ENCODE results near the gene TNFRSF19.

Gene TNFRSF19

DNA sequence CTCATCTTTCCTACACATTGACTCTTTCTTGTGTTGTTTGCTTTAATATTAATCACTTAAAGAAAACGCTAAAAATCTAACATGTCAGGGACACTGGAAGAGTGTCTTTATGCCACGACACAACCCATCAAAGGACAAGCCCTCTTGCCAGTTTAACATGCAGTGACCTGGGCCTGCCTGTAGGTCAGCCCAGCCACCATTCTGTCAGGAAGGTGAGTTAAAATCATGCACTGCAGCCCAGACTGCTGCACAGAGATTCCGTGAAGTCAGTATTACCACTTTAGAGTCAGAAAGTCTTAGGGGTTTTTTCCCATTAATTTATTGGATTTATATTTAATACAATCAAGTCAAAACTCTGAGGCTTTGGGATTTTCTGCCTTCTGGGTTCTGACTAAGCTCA is 58.0 kb downstream of the TNFRSF19 start:
- Histone ChIP-seq H3K27ac (no peak overlapping the region), H3K4me1 (no peaks in the 10 kb centered on the region)
- no peak for TF ChIP-seq Cebpa-rat (IDR thresholded peaks at IDR 0.05)

DNA sequence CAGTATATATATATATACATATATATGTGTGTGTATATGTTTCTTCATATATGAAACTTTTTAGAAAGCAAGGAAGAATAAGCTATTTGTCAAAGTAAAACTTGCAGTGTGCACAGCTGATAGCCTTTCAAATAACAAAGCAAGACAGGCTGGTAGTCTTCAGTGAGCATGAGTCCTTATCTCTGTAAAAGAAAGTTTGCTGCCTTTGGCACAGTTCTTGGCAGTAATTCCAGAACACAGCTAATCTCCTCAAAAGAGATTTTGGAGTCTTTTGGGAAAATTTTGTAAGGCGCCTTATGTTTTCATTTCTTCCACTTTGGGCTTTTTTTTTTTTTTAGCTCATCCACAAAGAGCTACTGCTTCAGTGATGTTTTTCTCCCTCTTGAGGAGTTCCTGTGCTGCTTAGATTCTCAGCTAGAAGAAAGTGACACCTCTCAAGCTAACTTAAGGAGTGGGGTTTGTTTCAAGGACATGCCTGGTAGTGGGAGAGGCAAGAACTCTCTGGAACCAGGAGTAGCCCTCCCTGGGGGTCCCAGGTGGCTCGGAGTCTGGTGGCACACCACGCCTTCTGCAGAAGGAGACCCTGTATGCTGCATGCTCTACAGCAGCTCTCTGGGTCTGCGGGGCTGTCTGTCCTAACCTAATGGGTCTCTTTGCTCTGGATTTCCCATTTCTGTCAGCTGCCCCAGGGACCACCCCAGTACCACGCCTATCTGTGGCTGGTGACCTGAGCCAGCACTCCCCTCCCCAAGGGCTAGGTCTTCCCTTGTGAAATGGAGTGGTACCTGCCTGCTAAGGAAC is 58.8 kb downstream of the TNFRSF19 start:
- no peaks in the 10 kb centered on the region for H3K4me1 ChIP-seq
- H3K4me3 ChIP-seq: no peak overlapping the region
- no peaks in the 10 kb centered on the region for H3K27me3 ChIP-seq
- no peak for TF ChIP-seq Cebpa-rat (IDR thresholded peaks at IDR 0.05)
- no peak overlapping the region for H3K9ac ChIP-seq
- no peaks in the 10 kb centered on the region for H4K20me1 ChIP-seq
- H3K36me3 ChIP-seq: no peaks in the 10 kb centered on the region
- no peak overlapping the region for H3K27ac ChIP-seq
- peaks cover 0 to 2% (median 0%) of the 10 kb centered on the region in 11 experiments; a peak in 1 of 22 replicates for H3K9me3 ChIP-seq (replicated peaks in 1 of 11)
- no peak overlapping the region for H3K4me2 ChIP-seq

More for the DNA sequence above, 58.0 kb downstream of the TNFRSF19 start:
- no peaks in the 10 kb centered on the region for H3K27me3 ChIP-seq
- H3K9me3 ChIP-seq (replicated peaks in 1 of 11): peaks cover 0 to 9% (median 0%) of the 10 kb centered on the region in 11 experiments; a peak in 2 of 22 replicates
- H3K36me3 ChIP-seq: no peaks in the 10 kb centered on the region
- no peak overlapping the region for H3K9ac ChIP-seq
- H4K20me1 ChIP-seq: no peaks in the 10 kb centered on the region
- no peak overlapping the region for H3K4me3 ChIP-seq
- no peak overlapping the region for H3K4me2 ChIP-seq

DNA sequence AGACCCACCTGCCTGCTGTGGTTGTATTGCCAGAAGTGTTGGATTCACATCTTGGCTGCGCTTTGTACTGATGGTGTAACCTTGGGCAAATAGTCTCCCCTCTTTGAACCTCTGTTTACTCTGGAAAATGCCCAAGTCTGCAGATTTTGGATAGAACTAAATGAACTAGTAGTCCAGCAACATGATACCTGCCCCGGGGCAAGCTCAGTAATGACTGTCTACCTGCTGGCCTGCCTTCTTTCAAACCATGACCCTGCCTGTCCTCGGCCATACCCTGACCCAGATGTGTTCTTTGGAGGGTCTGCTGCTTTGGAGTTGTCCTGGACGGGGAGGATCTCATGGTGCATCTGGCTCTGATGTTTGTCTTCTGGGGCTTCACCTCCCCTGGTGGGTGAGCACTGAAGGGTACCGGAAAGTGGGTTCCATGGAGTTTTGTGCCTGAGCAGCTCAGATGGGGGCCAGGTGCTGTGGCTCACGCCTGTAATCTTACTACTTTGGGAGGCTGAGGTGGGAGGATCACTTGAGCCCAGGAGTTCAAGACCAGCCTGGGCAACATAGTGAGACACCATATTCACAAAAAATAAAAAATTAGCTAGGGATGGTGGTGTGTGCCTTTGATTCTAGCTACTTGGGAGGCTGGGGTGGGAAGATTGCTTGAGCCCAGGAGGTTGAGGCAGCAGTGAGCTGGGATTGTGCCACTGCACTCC is 59.5 kb downstream of the TNFRSF19 start:
- no peaks in the 10 kb centered on the region for H4K20me1 ChIP-seq
- H3K36me3 ChIP-seq: no peaks in the 10 kb centered on the region
- no peak overlapping the region for H3K27ac ChIP-seq
- H3K4me2 ChIP-seq: no peak overlapping the region
- H3K4me3 ChIP-seq: no peak overlapping the region
- H3K27me3 ChIP-seq: no peaks in the 10 kb centered on the region
- no peak overlapping the region for H3K9ac ChIP-seq
- no peak for TF ChIP-seq Cebpa-rat (IDR thresholded peaks at IDR 0.05)
- H3K9me3 ChIP-seq (replicated peaks in 1 of 11): no peaks in the 10 kb centered on the region; a peak in 1 of 22 replicates
- H3K4me1 ChIP-seq: no peaks in the 10 kb centered on the region

DNA sequence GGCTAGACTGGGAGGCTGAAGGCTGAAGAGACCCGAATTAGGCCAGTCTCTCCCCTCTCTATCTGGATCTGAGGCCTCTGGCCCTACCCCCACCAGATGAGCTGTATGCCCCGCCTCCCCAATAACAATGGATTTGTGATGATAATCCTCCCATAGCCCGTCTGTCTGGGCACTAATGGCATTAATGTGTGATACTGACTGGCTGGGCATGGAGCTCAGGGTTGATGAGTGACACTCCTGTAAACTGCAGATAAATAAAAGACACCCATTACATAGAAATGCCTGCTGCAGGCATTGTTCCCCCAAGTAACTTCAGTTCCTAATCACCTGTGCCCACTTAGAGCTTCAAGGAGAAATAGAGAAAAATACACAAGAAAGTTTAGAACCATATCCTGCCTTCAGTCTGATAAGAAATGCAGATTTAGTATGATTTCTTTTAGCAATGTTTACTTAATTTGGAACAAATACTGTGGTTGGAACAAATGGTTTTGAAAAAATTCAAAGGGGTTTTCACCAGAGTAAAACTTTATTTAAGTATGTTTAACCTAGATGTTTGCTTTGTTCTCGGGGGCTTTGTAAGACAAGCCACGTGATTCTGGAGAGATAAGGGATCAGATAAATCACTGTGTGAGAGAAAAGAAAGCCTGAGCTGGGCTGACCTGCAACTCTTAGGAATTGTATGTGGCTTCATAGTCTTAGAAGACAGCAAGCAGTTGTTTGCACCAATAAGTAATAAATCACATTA is 60.3 kb downstream of the TNFRSF19 start:
- Histone ChIP-seq H3K4me1 (peaks cover 0 to 3% (median 0%) of the 10 kb centered on the region in 10 experiments; a peak in 1 of 20 replicates), H3K36me3 (no peaks in the 10 kb centered on the region), H3K4me2 (no peak overlapping the region), H4K20me1 (no peaks in the 10 kb centered on the region), H3K27ac (no peak overlapping the region), H3K27me3 (no peaks in the 10 kb centered on the region), H3K4me3 (no peak overlapping the region), H3K9ac (no peak overlapping the region), H3K9me3 (replicated peaks in 1 of 11) (no peaks in the 10 kb centered on the region)
- no peak for TF ChIP-seq Cebpa-rat (IDR thresholded peaks at IDR 0.05)

DNA sequence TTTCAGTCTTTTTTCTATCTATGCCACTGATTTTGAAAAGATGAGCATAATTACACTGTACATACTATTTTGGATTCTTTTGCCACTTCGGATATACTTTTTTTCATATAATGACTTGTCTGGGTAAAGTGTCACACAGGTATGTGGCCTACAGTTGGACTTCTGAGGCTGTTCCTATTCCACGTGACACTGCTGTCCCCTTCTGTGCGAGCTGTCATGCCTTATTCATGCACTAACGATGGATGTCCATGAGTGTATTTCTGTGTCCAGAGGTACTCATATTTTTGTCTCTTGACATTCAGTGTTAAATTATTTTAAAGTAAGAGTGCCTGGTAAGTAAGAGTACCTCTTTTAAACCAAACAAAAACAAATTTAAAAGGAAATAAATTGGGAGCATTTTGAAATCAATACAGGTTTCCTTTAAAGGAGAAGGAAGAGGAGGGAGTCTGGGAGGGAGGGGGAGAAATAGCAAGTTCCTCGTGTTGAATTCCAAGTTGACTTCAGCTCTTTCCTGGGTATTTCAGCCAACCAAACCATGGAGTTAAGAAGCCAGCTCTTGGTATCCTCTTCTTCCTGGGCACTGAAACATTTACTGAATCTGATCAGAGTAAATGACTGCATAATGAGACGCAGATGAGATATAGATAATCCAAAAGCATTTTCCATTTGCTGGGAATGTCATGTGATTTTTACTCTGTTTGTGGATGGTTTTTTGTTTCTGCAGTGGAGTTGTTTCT is 61.3 kb downstream of the TNFRSF19 start:
- H3K4me2 ChIP-seq: no peak overlapping the region
- H3K9ac ChIP-seq: no peak overlapping the region
- H3K4me1 ChIP-seq: peaks cover 0 to 12% (median 8%) of the 10 kb centered on the region in 10 experiments; a peak in 14 of 20 replicates
- no peaks in the 10 kb centered on the region for H4K20me1 ChIP-seq
- H3K4me3 ChIP-seq: no peak overlapping the region
- H3K9me3 ChIP-seq (replicated peaks in 1 of 11): no peaks in the 10 kb centered on the region
- H3K36me3 ChIP-seq: no peaks in the 10 kb centered on the region
- H3K27me3 ChIP-seq: no peaks in the 10 kb centered on the region
- H3K27ac ChIP-seq: no peak overlapping the region
- TF ChIP-seq Cebpa-rat (IDR thresholded peaks at IDR 0.05): no peak

DNA sequence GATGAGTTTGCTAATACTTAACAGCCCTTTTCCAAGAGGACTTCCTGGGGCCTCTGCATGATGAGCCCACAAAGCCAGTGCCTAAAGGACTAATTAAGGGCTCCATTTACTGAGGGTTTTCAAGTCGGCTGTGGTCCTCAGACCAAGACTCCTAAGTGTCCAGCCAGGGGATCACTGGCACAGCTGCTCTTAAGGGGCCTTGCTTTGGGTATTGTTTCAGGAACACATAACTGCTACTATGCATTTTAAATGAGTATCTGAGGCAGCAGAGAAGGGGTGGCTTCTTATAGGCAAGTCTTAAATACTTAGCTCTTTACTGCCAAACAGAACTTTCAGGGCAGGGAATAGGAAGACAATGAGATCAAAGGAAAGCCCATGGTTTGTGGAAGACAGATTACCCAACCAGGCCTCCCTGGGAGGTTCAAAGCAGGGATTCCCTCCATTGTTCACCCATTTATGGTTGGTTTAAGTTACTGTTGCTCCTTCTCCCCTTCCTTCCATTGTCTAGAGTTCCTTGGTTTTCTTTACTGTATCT is 61.9 kb downstream of the TNFRSF19 start:
- no peak overlapping the region for H3K4me3 ChIP-seq
- no peaks in the 10 kb centered on the region for H4K20me1 ChIP-seq
- H3K27ac ChIP-seq: no peak overlapping the region
- H3K27me3 ChIP-seq: no peaks in the 10 kb centered on the region
- H3K9me3 ChIP-seq (replicated peaks in 1 of 11): no peaks in the 10 kb centered on the region
- H3K36me3 ChIP-seq: no peaks in the 10 kb centered on the region
- no peak overlapping the region for H3K9ac ChIP-seq
- peaks cover 0 to 19% (median 11%) of the 10 kb centered on the region in 10 experiments; a peak in 14 of 20 replicates for H3K4me1 ChIP-seq
- TF ChIP-seq Cebpa-rat (IDR thresholded peaks at IDR 0.05): no peak
- H3K4me2 ChIP-seq: no peak overlapping the region

DNA sequence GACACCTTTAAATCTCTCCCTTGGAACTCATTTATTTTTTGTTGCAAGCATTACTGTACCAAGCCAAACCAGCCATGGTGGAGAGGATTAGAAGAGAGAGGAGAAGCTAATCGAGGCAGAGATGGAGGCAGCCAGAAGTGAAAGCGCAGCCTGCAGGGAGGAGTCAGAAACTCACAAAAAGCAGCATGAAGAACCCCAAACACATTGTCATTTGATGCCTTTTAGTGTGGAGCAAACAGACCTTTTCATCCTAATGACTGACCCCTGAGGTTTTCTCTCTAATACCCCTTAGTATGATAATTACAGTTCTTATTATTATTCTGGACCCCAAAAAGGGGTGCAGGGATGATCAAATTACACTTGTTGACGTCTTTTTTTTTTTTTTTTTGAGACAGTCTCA is 62.5 kb downstream of the TNFRSF19 start:
- no peak overlapping the region for H3K4me3 ChIP-seq
- H3K27ac ChIP-seq: no peak overlapping the region
- no peaks in the 10 kb centered on the region for H3K36me3 ChIP-seq
- H3K4me2 ChIP-seq: no peak overlapping the region
- H3K9ac ChIP-seq: no peak overlapping the region
- peaks cover 3 to 25% (median 17%) of the 10 kb centered on the region in 10 experiments; a peak in 18 of 20 replicates for H3K4me1 ChIP-seq
- TF ChIP-seq Cebpa-rat (IDR thresholded peaks at IDR 0.05): no peak
- H3K27me3 ChIP-seq: no peaks in the 10 kb centered on the region
- H4K20me1 ChIP-seq: no peaks in the 10 kb centered on the region
- H3K9me3 ChIP-seq (replicated peaks in 1 of 11): no peaks in the 10 kb centered on the region

DNA sequence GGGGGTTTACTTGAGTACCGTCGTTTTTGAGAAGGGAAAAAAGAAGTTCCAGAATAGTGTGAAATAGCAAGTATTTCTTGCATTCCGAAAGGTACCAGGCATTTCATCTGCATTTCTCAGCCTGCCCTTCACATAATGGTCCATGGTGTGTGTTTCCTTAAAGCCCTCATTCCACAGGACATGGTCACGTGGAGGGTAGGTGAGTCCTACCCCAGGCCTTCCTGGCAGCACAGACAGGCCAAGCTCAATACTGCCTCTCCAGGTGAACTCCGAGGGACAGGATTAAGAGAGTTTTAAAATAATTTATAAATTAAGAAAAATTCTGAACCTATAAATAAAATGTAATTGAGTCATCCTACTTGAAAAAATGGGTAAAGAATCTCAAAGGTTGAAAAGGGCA is 64.7 kb downstream of the TNFRSF19 start:
- Histone ChIP-seq H3K9ac (no peak overlapping the region), H3K27me3 (no peaks in the 10 kb centered on the region), H3K4me3 (no peak overlapping the region), H3K36me3 (no peaks in the 10 kb centered on the region), H3K4me2 (no peak overlapping the region), H4K20me1 (no peaks in the 10 kb centered on the region), H3K27ac (no peak overlapping the region), H3K4me1 (peaks cover 6 to 36% (median 27%) of the 10 kb centered on the region in 10 experiments; a peak in 18 of 20 replicates), H3K9me3 (replicated peaks in 1 of 11) (no peaks in the 10 kb centered on the region)
- no peak for TF ChIP-seq Cebpa-rat (IDR thresholded peaks at IDR 0.05)
